SU-DHL-6 (cell line): ENCODE results near the gene TMEM35B.

Experiments used
- EZH2phosphoT487 ChIP-seq: fragments of 200-600 bp; sonication (generic), shearing (Covaris generic); conservative IDR thresholded peaks from 2 replicates; pipeline ENCODE4 v1.6.1; 2018; ENCODE audit warnings: mild to moderate bottlenecking, antibody characterized with exemption, low read length, moderate library complexity, mixed read lengths
- TF ChIP-seq, protein P1 (sequence below): fragments of 200-600 bp; sonication (generic); IDR thresholded peaks from one replicate; pipeline ENCODE4 v1.5.1; 2017; ENCODE audit warnings: antibody characterized with exemption, mild to moderate bottlenecking, low read length, moderate library complexity; ENCODE audit not compliant: insufficient read depth, poor library complexity, severe bottlenecking

DNA sequence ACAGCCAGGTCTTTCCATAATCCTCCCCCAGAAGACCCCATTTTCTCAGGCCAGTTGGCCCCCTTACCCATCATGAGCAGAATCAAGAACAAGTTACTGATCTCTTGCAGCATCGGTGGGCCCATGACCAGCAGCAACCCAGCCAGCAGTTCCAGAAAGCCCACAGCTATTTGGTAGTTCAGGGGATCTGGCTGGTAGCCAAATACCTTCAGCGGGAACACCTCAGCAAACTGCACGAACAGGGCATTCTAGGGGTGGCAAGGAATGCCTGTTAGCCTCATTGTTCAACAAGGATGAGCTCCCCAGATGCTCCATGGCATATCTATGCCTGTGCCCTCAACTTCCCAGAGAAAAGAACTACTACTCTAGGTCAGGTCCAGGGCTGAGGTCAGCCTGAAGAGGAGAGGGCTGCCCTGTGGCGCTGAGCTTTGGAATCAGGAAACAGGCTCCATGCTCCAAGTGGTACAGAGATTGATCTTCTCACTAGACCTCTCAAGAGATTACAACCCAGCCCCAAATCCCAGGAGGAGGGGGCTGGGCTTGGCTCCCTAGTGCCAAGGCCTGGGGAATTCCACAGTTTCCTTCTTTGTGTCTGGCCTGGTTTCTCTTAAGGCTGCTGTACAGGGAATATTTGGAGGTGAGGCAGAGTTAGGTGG is 1.3 kb downstream of the TMEM35B start:
- TF ChIP-seq, protein P1, sequence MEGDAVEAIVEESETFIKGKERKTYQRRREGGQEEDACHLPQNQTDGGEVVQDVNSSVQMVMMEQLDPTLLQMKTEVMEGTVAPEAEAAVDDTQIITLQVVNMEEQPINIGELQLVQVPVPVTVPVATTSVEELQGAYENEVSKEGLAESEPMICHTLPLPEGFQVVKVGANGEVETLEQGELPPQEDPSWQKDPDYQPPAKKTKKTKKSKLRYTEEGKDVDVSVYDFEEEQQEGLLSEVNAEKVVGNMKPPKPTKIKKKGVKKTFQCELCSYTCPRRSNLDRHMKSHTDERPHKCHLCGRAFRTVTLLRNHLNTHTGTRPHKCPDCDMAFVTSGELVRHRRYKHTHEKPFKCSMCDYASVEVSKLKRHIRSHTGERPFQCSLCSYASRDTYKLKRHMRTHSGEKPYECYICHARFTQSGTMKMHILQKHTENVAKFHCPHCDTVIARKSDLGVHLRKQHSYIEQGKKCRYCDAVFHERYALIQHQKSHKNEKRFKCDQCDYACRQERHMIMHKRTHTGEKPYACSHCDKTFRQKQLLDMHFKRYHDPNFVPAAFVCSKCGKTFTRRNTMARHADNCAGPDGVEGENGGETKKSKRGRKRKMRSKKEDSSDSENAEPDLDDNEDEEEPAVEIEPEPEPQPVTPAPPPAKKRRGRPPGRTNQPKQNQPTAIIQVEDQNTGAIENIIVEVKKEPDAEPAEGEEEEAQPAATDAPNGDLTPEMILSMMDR: no peak
- TF ChIP-seq EZH2phosphoT487: no peak
